ENCODE data around the gene CACNB3. TPM values are rescaled to one million over a fixed set of nuclear protein-coding genes. Genes with fewer than 3 reads are reported as not detected.

Gene CACNB3
- 59.7 TPM for total RNA-seq

DNA sequence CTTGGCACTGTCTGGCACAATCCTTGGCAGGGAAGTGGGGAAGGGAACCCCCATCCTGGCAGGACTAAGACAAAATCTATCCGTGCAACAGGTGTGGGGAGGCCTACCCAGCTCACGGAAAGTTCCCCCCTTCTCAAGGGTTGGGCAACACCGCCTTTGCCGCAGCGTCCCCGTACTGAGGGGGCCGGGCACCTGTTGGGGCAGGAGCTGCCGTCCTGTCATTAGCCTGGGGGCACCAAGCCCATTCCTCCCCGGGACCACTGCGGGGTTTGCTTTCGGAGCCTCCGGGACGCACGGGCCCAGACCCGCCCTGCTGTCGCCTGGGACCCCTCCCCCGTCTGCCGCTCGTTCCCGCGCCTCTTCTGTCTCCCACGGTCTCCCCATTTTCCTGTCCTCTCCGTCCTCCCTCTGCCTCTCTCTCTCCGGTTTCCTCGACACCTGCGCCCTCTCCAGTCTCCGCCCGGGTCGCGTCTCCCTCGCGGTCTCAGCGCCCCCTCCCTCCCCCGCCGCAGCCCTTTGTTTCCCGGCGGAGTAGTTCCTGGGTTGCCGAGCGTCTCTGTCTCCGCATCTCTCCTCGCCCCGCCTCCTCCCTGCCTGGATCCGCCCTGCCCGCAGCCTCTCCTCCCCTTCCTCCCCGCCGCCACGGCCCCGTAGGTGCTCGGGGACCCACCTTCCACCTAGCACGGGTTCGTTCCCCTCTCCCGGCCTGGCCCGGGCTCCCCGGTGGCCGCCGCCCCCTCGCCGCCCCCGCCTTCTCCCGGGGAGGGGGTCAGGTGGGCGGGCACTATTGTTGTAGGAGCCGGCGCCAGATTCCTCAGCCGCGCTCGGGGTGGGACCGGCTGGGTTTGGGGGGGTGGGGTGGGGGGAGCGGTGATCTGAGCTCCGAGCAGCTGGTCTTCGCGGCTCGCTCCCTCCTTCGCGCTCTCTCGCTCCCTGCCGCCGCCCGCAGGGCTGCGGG lies at the start of gene CACNB3:
CACNB3 (plus strand) TSS at position 624 of the 958 bp plus-strand sequence. CDS start 434 bp downstream, outside the sequence.
- peak; percentile 80 for DNase-seq (ENCODE audit: low spot score)

DNA sequence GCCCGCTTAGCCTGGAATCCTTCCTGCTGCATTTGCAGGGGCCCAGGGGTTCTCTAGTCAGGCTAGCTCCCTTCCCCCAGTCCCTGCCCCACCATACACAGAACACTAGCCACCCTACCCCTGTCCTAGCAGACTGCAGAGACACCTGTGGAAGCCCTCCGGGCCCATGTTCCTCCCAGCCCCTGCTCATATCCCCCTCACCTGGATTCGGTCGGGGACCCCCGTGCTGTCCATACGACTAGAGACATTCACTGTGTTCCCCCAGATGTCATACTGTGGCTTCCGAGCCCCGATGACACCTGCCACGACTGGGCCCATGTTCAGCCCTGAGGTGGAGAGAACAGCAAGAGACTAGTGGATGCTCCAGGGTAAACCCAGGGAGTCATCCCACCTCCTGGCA lies 49.6 kb upstream of the CACNB3 start:
- DNase-seq (ENCODE audit: low spot score), result no peak

DNA sequence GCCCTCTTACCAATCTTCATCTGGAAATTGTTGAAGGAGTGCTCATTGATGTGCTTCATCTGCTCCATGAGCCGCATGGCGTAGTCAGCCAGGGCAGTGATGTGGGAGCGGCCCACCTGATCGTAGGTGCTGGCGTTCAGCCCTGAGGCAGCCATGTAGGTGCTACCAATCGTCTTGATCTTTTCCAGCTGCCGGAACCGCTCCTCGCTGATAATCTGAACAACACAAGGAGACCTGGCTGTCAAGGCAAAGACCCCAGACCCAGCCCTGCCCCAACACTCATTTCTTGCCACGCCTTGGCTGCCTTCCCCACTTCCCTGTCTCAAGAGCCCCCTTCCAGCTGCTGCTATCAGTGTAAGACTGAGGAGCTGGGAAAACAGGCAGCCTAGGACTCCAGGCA lies 47.5 kb upstream of the CACNB3 start:
- DNase-seq (ENCODE audit: low spot score), result no peak

DNA sequence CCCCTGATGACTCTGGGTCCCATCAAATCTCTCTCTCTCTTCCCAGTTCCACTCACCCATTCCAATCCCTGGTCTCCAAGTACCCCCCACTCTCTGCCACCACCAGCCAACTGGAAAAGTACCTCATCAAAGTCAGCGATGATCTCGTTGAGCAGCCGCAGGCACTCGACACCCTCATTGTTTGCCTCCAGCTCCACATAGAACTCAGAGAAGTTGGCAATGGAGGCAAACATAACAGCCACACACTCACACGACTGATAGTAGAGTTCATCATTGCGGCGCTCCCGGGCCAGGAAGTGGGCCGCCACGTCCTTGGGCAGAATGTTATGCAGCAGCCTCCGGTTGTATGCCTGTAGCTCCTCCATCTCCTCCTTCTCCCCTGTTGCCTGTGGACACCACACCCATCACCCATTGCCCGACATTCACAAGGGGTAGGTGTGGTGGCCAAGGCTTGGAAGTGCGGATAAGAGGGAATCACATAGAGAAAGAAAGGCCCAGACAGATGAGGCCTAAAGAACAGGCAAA lies 46.6 kb upstream of the CACNB3 start:
- no peak for DNase-seq (ENCODE audit: low spot score)

DNA sequence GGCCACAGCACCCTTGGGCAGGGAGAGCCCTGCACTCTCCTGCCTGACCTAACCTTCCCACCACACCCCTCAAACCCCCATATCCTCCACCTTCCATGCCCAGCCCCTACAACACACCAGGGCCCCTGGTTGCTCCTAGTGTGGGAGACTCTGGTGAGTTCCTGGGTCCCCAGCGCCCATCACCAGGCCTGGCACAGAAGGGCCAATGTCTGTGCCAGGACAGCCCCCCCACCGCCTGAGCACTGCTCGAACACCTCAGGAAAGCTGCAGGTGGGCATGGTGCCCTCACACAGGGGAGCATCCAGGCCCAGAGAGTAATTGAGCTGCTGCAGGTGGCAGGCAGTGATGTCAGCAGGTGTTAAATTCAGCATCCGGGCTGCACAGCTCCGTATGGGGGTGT lies 44.6 kb upstream of the CACNB3 start:
- DNase-seq (ENCODE audit: low spot score), result no peak

DNA sequence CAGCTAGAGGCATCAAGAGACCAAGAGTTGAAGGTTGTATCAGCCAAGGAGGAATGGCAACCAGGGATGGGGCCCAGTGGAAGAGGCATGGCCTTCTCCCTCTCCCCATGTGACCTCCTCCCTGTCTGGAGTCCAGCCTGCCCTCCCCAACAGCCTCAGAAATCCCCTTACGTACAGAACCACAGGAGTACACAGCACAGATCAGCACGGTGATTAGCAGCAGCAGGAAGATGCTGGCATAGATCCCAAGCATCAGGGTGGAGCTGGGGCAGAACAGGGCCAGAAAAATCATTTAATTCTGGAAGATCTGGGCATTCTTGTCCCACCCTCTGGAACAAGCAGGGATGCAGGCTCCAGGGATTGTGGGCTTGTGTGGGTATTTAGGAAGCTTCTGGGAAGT lies 43.8 kb upstream of the CACNB3 start:
- no peak for DNase-seq (ENCODE audit: low spot score)

DNA sequence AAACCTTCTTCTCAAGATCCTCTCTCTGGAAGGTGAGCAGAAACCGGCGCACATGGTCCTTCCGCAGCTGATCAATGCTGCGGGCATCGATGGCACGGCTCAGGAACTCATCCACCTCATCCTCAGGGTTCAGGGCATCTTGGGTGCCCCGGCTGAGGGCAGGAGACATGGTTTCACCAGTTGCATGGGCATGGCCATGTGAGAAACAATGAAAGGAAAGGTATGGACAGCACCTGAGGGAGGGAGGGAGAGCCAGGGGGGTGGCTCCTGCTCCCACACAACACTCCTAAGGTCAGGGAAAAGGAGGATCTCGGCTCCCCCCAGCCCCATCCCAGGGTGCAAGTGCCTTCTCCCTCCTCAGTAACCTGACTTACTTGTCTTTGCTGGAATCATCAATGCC lies 43.0 kb upstream of the CACNB3 start:
- no peak for DNase-seq (ENCODE audit: low spot score)

DNA sequence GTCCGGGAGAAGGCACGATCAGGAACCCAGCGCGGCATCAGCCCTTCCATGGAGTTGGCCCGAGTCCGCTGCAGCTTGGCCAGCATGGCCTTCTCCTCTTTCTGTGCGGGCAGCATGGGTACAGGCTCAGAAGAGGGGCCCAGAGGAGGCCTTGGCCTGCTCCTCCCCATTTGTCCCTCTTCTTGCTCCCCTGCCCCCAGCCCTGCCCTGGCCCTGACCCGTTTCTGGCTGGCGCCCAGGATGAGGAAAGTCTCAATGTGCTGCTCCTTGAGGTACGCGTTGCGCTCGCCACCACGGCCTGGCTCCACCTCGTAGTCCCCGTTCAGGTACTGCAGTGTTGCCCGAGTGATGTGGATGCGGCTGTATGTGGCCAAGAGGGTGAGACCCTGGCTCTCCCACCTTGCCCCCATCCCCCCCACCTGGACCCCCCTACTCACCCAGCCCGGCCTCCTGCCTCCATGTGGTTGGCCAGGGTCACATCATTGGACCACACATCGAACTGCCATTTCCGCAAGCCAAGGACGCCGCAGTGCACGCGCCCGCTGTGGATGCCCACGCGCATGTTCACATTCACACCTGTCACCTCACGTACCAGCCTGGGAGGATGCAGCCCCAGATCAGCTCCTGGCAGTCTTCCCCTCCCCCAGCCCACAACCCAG lies 42.2 kb upstream of the CACNB3 start:
- DNase-seq (ENCODE audit: low spot score), result no peak

DNA sequence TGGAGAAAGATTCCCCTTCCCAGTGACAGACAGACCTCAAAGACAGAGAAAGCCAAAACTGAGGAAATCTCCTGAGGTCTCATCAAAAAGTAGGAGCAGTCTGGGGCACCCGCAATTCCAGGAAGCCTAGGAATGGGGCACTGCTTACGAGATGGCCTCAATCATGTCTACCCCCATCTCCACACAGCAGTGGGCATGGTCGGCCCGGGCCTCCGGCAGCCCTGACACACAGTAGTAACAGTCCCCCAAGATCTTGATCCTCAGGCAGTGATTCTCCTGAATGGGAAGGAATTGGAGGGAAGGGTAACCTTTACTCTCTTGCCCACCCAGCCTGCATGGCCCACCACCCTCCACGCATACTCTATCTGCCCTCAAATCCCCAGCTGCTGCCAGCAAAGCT lies 41.3 kb upstream of the CACNB3 start:
- no peak for DNase-seq (ENCODE audit: low spot score)

DNA sequence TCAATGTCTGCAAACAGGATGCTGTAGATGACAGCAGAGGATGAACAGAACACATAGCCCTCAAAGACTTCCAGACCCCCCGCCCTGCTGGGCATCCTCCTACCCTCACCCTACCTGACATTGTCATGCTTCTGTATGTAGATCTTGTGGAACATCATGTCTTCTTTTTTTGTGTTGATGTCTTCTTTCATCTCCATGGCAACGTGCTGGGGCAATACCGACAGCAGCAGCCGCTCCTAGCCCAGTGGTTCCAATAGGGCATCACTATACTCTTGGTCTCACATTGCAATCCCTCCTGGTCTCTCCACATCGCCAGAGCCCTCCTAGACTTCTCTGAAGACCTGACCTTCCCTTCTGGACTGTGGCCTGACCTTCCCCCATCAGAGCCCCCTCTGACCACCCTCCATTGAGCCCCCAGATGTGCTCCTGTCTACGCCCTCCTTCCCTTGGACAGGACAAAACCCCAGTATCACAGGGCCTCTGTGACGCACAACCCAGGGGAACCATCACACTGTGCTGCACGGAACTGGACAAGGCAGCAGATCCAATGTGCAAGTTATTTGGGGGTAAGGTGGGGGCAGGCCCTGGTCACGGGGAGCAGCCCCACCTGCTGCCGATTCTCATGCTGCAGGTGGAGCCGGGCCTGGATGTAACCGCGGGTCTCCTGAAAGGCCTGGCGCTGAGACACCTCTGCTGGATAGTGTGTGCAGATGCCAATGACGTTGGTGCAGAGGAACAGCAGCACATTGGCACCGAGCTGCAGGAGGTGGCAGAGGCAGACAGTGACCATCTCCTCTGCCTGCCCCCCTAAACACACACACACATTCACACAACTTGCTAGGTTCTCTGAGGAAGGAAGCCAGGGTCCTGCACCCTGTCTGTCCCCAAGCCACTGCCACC lies 40.5 kb upstream of the CACNB3 start:
- DNase-seq (ENCODE audit: low spot score), result no peak

DNA sequence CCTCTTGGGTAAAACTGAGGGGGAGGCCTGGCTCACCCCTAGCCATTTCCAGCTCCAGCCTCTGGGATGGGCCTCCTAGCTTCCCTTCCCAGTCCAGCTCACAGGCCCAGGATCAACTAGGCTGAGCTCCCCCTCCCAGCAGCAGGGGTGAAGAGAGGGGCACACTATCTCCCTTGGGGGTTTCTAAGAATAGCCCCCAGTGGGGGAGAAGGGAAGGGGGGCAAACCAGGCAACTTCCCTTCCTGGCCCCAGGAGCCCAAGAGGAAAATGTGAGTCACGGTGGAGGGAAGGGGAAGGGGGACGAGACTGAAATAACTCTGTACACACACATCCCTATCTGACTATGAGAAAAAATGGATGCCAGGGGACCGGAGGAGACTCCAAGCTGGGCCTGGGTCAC lies 38.4 kb upstream of the CACNB3 start:
- DNase-seq (ENCODE audit: low spot score), result no peak

DNA sequence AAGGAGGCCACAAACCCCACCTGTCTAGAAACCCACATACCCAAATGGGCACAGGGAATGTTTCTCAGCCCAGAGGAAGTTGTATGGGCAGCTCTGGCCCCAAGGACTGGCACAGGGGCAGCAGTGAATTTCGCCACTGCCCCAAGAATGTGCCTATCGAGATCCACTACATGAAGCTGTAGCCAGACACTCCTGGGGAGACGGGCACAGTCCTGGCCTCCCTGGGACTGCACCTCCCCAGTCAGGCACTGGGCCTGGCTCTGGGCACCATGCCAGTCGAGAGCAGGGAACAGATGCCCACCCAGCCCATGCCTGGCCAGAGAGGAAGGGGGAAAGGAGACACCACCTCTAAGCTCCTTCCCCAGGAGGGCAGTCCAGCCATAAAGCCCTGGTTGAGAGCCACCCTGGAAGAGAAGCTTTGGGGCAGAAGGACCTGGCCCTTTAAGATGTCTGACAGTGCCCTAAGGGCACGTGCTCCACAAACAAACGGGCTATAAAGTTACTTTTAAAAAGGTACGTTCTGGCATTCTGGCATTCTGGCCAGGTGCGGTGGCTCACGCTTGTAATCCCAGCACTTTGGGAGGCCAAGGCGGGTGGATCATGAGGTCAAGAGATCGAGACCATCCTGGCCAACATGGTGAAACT lies 37.8 kb upstream of the CACNB3 start:
- no peak for DNase-seq (ENCODE audit: low spot score)

DNA sequence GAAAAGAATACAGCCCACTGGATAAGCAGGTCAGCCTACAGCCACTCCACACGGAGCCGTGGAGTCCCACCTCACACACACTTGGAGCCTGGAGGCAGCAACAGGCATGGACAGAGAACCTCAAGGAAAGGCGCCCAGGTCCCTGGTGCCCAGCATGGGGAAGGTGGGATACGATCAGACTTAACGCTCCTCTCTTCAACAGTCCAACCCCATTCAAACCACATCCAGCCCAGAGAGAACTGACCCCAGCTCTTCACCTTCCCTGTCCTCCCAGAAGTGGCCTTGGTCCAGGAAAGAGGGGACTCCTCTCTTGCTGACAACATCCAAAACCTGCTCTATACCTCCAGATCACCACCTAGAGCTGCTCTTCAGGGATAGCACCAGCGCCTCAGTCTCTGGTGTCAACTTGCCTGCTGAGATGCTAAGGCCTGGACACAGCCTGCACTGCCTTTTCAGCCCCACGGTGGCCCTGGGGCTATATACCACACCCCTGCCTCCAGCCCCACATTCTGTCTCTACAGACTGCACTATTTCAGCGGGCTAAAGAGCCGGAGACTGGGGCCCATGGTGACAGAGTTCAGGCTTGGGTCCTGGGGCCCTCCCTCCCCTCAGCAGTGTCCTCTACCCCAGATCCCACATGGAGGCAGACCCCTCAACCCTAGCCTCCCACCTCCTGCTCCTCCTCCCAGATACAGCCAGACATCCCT lies 36.4 kb upstream of the CACNB3 start:
- DNase-seq (ENCODE audit: low spot score), result no peak

DNA sequence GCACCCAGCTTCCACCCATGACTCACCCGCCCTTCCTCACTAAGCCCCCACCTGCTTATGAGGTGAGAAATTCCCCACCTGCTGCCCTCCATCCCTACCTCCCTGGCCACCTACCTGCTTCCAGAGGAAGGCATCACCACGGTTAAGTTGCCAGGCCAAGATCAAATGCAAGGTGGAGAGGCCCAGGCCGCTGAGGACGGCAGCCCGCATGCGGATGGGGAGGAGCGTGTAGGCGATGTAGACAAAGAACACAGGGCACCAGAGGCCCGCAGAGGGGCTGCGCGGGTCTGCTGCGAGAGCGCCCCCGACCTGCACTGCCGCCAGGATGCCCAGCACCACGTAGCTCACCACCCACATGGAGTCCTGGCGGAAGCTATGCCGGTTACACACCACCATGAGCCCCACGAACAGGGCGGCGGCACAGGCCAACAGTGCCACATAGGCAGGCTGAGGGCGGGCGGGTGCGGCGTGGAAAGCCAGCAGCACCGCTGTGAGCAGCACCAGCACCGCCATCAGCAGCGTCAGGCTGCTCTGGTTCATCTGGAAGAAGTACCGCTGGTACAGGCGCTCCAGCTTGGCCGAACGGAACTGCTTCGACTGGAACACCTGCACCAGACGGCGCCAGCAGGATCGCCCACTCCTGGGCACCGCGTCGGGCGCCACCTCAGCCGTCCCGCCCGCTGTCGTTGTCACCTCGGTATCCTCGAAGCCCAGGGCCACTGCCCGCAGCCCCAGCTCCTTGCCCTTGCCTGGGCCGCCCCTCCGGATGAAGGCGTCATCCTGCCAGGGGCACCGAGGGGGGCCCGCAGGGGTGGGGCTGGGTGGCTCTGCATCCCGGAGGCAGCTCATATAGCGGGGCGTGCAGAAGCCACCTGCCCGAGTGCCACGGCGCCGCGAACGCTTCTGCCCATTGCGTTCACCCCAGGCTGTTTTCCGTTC lies 35.6 kb upstream of the CACNB3 start:
- DNase-seq (ENCODE audit: low spot score), result no peak

DNA sequence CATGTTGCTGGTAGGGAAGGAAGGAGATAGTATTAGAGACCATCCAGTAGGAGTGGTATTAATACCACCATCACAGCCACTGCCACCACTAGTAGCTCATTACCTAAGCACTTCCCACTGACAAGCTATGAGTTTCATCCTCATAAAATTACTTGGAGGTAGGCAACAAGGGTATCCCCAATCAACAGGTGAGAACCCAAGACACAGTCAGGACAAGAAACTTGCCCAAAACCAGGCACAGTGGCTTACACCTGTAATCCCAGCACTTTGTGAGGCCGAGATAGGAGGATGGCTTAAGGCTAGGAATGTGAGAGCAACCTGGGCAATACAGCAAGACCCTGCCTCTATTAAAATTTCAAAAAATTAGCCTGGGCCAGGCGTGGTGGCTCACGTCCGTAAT lies 34.9 kb upstream of the CACNB3 start:
- no peak for DNase-seq (ENCODE audit: low spot score)

DNA sequence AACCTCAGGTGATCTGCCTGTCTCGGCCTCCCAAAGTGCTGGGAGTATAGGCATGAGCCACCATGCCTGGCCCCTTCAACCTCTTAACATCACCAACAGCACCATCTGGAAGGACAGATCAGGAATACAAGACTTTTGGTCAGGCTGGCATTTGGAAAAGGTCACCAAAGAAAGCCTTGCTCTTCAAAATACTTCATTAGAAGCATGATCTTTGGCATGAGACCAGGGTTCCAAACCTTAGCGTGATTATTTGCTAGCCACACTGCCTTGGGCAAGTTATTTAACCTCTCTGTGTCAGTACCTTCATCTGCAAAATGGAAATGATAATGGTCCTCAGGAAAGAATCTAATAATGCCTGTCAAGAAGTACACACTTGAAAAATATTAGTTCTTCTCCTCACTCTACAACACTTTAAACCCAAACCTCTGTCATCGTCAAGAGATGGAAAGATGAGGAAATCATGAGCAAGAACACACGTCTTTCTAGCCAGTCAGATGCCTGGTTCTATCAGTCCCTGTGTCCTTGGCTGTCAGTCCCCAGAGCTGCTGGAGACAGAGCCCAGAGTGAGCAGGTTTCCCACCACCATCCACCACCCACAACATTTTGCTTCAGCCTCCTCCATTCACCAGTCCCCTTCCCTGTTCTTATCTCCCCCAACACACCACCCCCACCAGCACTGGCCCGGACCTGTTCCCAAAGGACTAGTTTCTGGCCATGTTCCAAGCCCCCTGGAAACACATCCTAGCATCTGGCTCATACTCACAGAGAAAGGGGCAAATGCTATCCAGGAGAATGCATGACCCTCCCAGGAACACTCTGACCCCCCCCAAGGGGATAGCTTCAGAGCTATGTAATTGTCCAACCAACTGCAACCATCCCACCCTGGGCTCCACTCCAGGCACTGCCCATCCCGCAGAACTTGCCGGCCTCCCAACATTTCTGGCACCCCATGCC lies 31.4 kb upstream of the CACNB3 start:
- DNase-seq (ENCODE audit: low spot score), result no peak

DNA sequence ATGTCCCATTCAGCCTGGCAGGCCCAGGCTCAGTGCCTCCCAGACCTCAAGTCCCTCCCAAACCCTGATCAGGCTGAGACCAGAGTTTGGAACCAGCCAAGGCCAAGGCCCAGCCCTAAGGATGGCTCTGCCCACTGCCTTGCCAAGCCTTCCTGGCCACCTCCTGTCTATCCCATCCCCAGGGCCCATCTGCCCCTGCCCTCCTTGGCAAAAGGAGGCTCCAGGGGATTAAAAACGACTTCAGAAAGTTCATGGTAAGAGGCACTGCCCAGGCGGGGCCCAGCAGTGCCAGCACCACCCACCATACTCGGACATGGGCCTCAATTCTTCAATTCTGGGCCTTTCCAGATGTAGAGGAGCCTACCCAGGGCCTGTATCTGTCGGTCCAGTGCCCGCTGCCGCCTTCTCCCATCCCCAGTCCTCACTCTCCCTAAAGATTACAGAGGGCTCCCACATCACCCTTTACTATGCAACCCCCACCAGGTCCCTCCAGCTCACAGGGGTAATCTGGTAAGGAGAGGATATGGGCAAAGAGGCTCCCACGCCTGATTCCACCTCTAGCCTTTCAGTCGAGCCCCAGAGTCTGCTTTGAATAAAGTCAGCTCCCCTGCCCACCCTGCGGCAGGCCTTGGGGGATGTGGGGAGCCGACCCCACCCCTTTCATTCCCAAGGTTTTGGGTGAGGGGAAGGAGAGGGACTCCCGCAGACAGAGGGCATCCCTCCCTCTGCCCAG lies 30.3 kb upstream of the CACNB3 start:
- no peak for DNase-seq (ENCODE audit: low spot score)

DNA sequence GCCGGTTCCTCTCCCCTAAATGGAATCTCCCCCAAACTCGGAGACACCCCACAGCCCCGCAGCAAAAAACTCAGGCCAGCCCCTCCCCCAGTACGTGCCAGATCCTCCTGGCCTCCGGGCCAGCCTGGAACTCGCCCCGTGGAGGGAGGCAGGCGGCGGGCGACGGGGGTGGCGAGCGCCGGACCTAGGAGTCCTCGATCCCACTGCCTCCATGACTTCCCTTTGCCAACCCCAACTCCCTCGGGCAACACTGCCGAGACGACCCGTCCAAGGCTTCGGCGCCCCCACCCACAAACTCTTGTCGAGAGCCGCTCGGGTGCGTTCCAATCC lies 29.8 kb upstream of the CACNB3 start:
- DNase-seq (ENCODE audit: low spot score), result no peak
